GM06990 (cell line): ENCODE results near the gene KLF9.

ENCODE experiments used
- DNase-seq: peaks from one replicate; pipeline ENCODE4 v3.0.0-alpha.2; 2011; ENCODE audit not compliant: insufficient read length; ENCODE audit errors: extremely low read depth
- H3K27me3 ChIP-seq: replicated peaks from 2 replicates; pipeline ENCODE4 v1.6.0; 2011; ENCODE audit warnings: low read length; ENCODE audit not compliant: control insufficient read depth, insufficient read depth
- H3K36me3 ChIP-seq: 2 replicates; pipeline ENCODE4 v1.5.1; 2011; ENCODE audit warnings: low read length; ENCODE audit not compliant: control insufficient read depth, insufficient read depth
- H3K4me3 ChIP-seq: replicated peaks from 2 replicates; pipeline ENCODE4 v1.5.1; 2011; ENCODE audit warnings: low read depth, mild to moderate bottlenecking, control low read depth, low read length
- TF ChIP-seq, protein P1 (sequence below): IDR thresholded peaks from 2 replicates; pipeline ENCODE4 v1.5.1; 2011; ENCODE audit warnings: low read length, control low read depth, mild to moderate bottlenecking, inconsistent platforms; ENCODE audit not compliant: insufficient read depth, poor library complexity, severe bottlenecking

The KLF9 gene

DNA sequence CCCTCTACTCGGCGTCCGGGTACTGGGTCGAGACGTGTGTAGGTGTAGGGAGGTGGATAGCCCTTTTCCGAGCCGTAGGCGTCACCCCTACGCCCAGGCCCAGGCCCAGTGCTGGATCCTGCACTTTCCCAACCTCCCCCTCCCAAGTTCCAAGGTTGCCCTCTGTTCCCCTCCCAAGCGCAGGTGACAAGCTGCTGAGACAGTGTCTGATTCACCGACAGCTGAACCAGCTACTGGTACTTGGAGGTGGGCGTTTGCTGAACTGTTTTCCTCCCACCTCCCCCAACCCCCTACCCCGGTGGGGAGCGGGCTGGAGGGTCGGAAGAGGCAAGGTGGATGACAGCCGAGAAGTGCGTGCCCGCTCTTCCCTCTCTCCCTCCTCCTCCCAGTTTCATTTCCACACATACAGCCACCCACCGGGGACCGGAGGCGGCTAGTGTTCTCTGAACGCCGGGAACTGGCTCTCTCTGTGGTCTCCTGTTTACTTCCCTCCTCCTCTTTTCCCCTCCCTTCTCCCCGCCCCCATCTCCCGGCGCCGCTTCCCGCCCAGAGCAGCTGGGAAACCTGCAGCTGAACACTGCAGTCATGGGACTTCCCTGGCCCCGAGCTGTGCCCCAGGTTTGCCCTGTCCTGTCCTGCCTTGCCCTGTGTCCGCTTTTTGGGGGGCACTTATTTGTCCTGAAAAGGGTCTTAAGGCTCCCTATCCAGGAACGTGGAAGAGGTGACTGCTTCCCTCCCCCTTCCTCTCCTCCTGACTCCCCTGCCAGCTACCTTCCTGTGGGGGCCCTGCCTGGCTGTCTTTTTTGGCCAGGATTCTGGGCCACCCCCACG is 6.2 kb upstream of the KLF9 start:
- DNase-seq = peak; percentile 14
- Histone ChIP-seq H3K36me3 (no peaks in the 10 kb centered on the region), H3K4me3 (peak overlapping the region; percentile 63), H3K27me3 (peaks cover 2% of the 10 kb centered on the region; the same call in 1 of the 2 replicates)
- TF ChIP-seq, protein P1, sequence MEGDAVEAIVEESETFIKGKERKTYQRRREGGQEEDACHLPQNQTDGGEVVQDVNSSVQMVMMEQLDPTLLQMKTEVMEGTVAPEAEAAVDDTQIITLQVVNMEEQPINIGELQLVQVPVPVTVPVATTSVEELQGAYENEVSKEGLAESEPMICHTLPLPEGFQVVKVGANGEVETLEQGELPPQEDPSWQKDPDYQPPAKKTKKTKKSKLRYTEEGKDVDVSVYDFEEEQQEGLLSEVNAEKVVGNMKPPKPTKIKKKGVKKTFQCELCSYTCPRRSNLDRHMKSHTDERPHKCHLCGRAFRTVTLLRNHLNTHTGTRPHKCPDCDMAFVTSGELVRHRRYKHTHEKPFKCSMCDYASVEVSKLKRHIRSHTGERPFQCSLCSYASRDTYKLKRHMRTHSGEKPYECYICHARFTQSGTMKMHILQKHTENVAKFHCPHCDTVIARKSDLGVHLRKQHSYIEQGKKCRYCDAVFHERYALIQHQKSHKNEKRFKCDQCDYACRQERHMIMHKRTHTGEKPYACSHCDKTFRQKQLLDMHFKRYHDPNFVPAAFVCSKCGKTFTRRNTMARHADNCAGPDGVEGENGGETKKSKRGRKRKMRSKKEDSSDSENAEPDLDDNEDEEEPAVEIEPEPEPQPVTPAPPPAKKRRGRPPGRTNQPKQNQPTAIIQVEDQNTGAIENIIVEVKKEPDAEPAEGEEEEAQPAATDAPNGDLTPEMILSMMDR = no peak

DNA sequence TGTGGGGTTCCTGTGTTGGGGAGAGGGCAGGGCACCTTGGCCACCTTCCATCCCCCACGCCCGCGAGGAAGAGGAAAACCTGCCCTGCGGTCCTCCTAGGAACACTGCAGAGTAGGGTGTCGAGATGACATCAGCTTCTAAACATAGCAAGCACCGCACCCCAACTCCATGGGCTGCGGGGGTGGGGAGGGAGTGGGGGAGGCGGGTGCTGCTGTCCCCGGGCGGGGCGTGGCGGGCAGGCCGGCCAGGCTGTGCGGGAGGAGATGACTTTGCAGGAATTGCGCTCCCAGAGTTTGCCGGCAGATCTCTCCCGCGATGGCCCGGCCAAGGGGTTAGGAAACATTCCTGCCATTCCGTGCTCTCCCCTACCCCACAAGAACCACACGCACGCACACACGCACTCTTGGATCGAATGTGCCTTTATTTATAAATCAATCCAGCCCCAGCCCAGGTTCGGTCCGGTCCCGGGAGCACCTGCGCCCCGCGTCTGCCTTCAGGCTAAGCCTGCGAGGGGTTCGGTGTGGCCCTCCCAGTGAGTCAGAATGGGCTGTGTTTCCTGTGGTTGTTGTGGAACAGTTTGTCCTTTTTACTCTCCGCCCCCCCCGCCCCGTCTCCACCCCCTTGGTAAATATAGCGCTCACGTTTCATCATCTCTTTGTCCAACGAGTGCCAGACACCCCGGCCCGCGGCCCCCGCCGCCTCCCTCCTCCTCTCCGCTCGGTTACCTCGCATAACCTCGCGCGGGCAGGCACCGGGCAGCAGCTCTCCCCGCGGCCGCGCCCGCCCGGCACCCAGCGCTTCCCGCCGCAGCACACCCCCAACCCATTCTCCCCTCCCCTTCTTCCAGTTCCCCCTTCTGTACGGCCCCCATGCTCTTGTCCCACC is 5.3 kb upstream of the KLF9 start:
- peak overlapping the region; percentile 63 for H3K4me3 ChIP-seq
- peak; percentile 86 for DNase-seq
- no peaks in the 10 kb centered on the region for H3K36me3 ChIP-seq
- peaks cover 2% of the 10 kb centered on the region; the same call in 1 of the 2 replicates for H3K27me3 ChIP-seq
- TF ChIP-seq, protein P1 = no peak

DNA sequence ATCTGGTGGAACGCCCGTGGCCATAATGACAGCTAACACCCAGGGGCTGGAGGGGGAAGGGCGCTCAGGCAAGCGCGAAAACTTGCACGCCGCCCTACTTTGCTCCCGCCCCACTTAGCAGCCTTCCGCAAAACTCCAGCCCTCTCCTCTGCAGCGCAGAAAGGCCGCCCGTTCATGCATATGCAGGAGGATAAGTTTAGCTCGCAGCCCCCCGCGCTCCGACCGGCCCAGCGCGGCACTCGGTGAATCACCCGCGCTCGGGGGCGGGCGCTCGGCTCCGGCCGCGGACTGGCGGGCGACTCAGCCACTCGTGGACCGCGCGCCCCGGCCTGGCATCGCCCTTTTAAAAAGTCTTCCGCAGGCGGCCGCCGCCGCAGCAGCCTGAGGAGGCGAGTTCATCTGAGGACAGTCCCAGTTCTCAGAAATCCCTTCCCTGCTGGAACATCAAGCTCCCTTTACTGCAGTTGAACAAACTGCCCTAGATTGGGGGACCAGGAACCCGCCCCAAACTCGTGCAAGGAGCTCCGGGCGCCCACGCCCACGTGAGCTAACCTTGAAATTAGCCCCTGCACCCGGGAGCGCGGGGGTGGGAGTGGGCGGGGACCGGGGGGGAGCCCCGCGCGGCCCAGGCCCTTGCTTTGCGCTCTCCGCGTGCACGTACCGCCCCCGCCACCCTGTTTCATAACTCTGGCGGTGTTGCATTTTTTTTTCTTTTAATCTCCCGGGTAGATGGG is 4.5 kb upstream of the KLF9 start:
- Histone ChIP-seq H3K4me3 (peak overlapping the region; percentile 63), H3K36me3 (no peaks in the 10 kb centered on the region), H3K27me3 (peaks cover 2% of the 10 kb centered on the region; the same call in 1 of the 2 replicates)
- DNase-seq = peak; percentile 90
- TF ChIP-seq, protein P1 = no peak

DNA sequence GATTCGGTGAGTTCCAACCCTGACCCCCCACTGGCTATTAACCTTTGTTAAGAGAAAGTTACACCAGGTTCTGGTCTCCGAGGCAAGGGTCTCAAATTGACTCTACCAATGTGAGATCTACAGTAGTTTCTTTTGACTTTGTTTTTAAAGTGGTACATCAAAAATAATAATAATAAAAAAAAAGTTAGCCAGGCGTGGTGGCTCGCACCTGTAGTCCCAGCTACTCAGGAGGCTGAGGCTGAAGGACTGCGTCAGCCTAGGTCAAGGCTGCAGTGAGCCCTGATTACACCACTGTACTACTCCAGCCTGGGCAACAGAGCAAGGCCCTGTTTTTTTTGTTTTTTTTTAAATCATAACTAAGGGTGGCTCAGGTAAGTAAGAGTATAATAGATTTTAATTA is 1.0 kb upstream of the KLF9 start:
- H3K4me3 ChIP-seq = no peak overlapping the region
- H3K27me3 ChIP-seq = no peaks in the 10 kb centered on the region
- no peaks in the 10 kb centered on the region for H3K36me3 ChIP-seq
- no peak for DNase-seq
- TF ChIP-seq, protein P1 = no peak

DNA sequence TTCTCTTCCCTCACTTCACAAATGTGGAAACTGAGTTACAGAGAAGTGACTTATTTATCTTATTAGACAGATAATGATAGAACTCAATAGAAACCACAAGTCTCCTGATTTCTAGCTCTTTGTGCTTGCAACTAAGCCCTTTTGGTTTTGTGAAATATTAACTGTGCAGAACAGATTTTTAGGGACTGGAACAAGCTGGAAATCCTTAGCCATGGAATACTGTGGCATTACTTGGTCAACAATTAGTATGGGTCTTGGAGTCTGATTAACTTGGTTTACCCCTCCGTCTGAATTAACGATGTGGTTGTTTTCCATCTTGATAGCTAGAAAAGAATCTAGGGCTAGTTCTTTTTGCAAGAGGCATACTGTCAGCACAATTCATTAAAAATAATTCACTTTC is 584 bp upstream of the KLF9 start:
- TF ChIP-seq, protein P1 = no peak
- Histone ChIP-seq H3K27me3 (no peaks in the 10 kb centered on the region), H3K4me3 (no peak overlapping the region), H3K36me3 (no peaks in the 10 kb centered on the region)
- no peak for DNase-seq
